Stimulated activated CD8-positive, alpha-beta memory T cell treated with anti-CD3 and anti-CD28 coated beads, Interleukin-7, amount 100 ng/mL, for 4 hours (primary cell): ENCODE measurements around the gene RPS19BP1.

Experiments
- DNase-seq, 2 donors: peaks; one replicate each; pipeline ENCODE4 v3.0.0-alpha.2; 2020; ENCODE audit warnings: low read depth in 2 of 2

Gene RPS19BP1

GRCh38 chr22:39490966-39491680 lies 41.4 kb downstream of the RPS19BP1 start:
- DNase-seq, result no peak

- DNase-seq, result peak; percentile 60 to 68
These were observed 42.3 kb downstream of the RPS19BP1 start for GRCh38 chr22:39490135-39490798.

- no peak for DNase-seq
These were observed 43.2 kb downstream of the RPS19BP1 start for GRCh38 chr22:39489094-39490068.

GRCh38 chr22:39488563-39489083 lies 43.9 kb downstream of the RPS19BP1 start:
- no peak for DNase-seq

GRCh38 chr22:39487826-39488520 lies 44.6 kb downstream of the RPS19BP1 start:
- DNase-seq, result no peak

GRCh38 chr22:39486951-39487825 lies 45.4 kb downstream of the RPS19BP1 start:
- DNase-seq, result no peak

- no peak for DNase-seq
These were observed 49.8 kb downstream of the RPS19BP1 start for GRCh38 chr22:39482768-39483167.

GRCh38 chr22:39481595-39481994 lies 51.0 kb downstream of the RPS19BP1 start:
- no peak for DNase-seq

- no peak for DNase-seq
These were observed 51.5 kb downstream of the RPS19BP1 start for GRCh38 chr22:39481054-39481453.

GRCh38 chr22:39480557-39480956 lies 52.0 kb downstream of the RPS19BP1 start:
- no peak for DNase-seq

- DNase-seq, result no peak
These were observed 53.3 kb downstream of the RPS19BP1 start for GRCh38 chr22:39479254-39479653.
